HepG2 (cell line): ENCODE measurements around the gene QKI. TPM values are rescaled to one million over a fixed set of nuclear protein-coding genes. Genes with fewer than 3 reads are reported as not detected.

Experiments used
- ATAC-seq: fragments of 200-7000 bp; cut with Tn5 transposase; 3 replicates; pipeline ENCODE4 v1.9.1; 2020; ENCODE audit warnings: mild to moderate bottlenecking, moderate library complexity
- BruUV-seq: library from RNA; stranded (reverse); fragments of 400-500 nt; replicated peaks from 2 replicates; lab custom pipeline; 2021; lab: Mats Ljungman, UMichigan
- CTCF ChIA-PET: fragments of 300-600 bp; formaldehyde crosslinking; extraction: SDS; loops from one replicate; lab custom pipeline; 2021; ENCODE audit warnings: low total read pairs, inconsistent platforms, low intra/inter-chr PET ratio; lab: Yijun Ruan, JAX
- POLR2A ChIA-PET: fragments of 350-600 bp; sonication (Branson Sonifier 250); formaldehyde crosslinking; loops from one replicate; lab custom pipeline; 2020; ENCODE audit warnings: antibody characterized with exemption, inconsistent platforms; lab: Yijun Ruan, JAX
- DNase-seq: peaks from one replicate; pipeline ENCODE4 v3.0.0-alpha.2; 2015; ENCODE audit warnings: low spot score
- FAIRE-seq: peaks from 3 replicates; lab custom pipeline; 2011; peaks lifted over from hg19 to GRCh38; lab: Jason Lieb, UNC
- H2AFZ ChIP-seq: one replicate; pipeline ENCODE4 v1.6.1; 2011; ENCODE audit warnings: low read length, inconsistent platforms
- H3K27ac ChIP-seq: fragments of 300-600 bp; 3 replicates; pipeline ENCODE4 v1.8.0; 2011; ENCODE audit warnings: mixed run types, mild to moderate bottlenecking, mixed read lengths, low read length, inconsistent platforms; ENCODE audit not compliant: insufficient read depth; ENCODE audit errors: extremely low read length
- H3K27me3 ChIP-seq, 2 experiments: fragments of 200-600 bp in 1 of 2; 2 replicates in 1 of 2; 3 replicates in 1 of 2; pipeline versions ENCODE4 v1.6.0 to v1.8.0; 2011; ENCODE audit warnings: low read length in 2 of 2, mild to moderate bottlenecking in 2 of 2, moderate library complexity in 2 of 2, inconsistent platforms in 1 of 2; ENCODE audit not compliant: insufficient read depth in 2 of 2, control insufficient read depth in 1 of 2
- H3K36me3 ChIP-seq, 2 experiments: fragments of 200-600 bp in 1 of 2; replicated peaks in 1 of 2; 2 replicates in 1 of 2; 3 replicates in 1 of 2; pipeline versions ENCODE4 v1.5.1 to v1.8.0; 2011; ENCODE audit warnings: low read length in 2 of 2, inconsistent platforms in 1 of 2; ENCODE audit not compliant: insufficient read depth in 2 of 2, control insufficient read depth in 1 of 2
- H3K4me1 ChIP-seq: 2 replicates; pipeline ENCODE4 v1.5.1; 2012; ENCODE audit warnings: low read length, inconsistent platforms; ENCODE audit not compliant: insufficient read depth
- H3K4me2 ChIP-seq: 2 replicates; pipeline ENCODE4 v1.6.0; 2011; ENCODE audit warnings: low read depth, low read length, inconsistent platforms
- H3K4me3 ChIP-seq, 3 experiments: fragments of 200-600 bp in 1 of 3; sonication (generic), shearing (Covaris generic) in 1 of 3; replicated peaks in 1 of 3; 2 replicates each; pipeline ENCODE4 v1.5.1; 2011 to 2016; ENCODE audit warnings: low read length in 3 of 3, inconsistent platforms in 2 of 3, low read depth in 2 of 3, mild to moderate bottlenecking in 2 of 3, control low read depth in 1 of 3, mixed read lengths in 1 of 3; ENCODE audit not compliant: insufficient read depth in 1 of 3
- H3K79me2 ChIP-seq: one replicate; pipeline ENCODE4 v1.6.1; 2011; ENCODE audit warnings: low read length, inconsistent platforms; ENCODE audit not compliant: insufficient read depth
- H3K9ac ChIP-seq: 2 replicates; pipeline ENCODE4 v1.6.0; 2011; ENCODE audit warnings: mild to moderate bottlenecking, low read depth, low read length, inconsistent platforms; ENCODE audit not compliant: insufficient read depth
- H3K9me3 ChIP-seq: 2 replicates; pipeline ENCODE4 v1.5.1; 2012; ENCODE audit warnings: mild to moderate bottlenecking, low read length
- H4K20me1 ChIP-seq: 2 replicates; pipeline ENCODE4 v1.6.0; 2011; ENCODE audit warnings: inconsistent platforms, mild to moderate bottlenecking, low read length, moderate library complexity; ENCODE audit not compliant: insufficient read depth
- JDP2 ChIP-seq: sonication (generic); formaldehyde crosslinking; IDR thresholded peaks from 2 replicates; pipeline ENCODE4 v1.8.1; 2022; ENCODE audit warnings: missing genetic modification reagents, borderline replicate concordance
- MED8 ChIP-seq: sonication (generic); formaldehyde crosslinking; IDR thresholded peaks from 2 replicates; pipeline ENCODE4 v1.8.1; 2023; ENCODE audit warnings: mild to moderate bottlenecking, missing genetic modification reagents; ENCODE audit not compliant: insufficient replicate concordance
- NFE2L2 ChIP-seq: fragments of 150-350 bp; IDR thresholded peaks from 2 replicates; pipeline ENCODE4 v1.6.1; 2014; ENCODE audit warnings: low read length
- NRL ChIP-seq: sonication (generic); formaldehyde crosslinking; IDR thresholded peaks from 2 replicates; pipeline ENCODE4 v1.5.0; 2020; ENCODE audit warnings: missing genetic modification reagents, mild to moderate bottlenecking, moderate library complexity, borderline replicate concordance
- PTBP1 ChIP-seq: fragments of 200-400 bp; formaldehyde crosslinking; IDR thresholded peaks from 2 replicates; pipeline ENCODE4 v1.6.1; 2018; ENCODE audit warnings: low read length, low read depth; ENCODE audit not compliant: poor library complexity, severe bottlenecking
- ZNF564 ChIP-seq: sonication (generic); formaldehyde crosslinking; IDR thresholded peaks from 2 replicates; pipeline ENCODE4 v1.8.1; 2023; ENCODE audit warnings: mild to moderate bottlenecking, missing genetic modification reagents
- ZSCAN20 ChIP-seq: sonication (generic); formaldehyde crosslinking; IDR thresholded peaks from 2 replicates; pipeline ENCODE4 v1.4.0; 2020; ENCODE audit warnings: missing genetic modification reagents, mild to moderate bottlenecking, borderline replicate concordance
- WGBS: methylation state at CpG from one replicate; pipeline ENCODE4 v1.1.6; 2017; ENCODE audit warnings: low lambda C conversion rate; 5-methylcytosine and 5-hydroxymethylcytosine counted together
- in situ Hi-C: cut with HindIII; loops from 2 replicates; pipeline ENCODE4 v1.10.0; 2017; ENCODE audit warnings: low pct_unique_long_range_greater_than_20kb; ENCODE audit not compliant: extremely low pct_ligation_motif_present
- intact Hi-C: fragments of 100-400 bp; cut with micrococcal nuclease; formaldehyde crosslinking; loops from one replicate; pipeline ENCODE4 v1.10.0; 2022; ENCODE audit not compliant: unreplicated experiment
- polyA plus RNA-seq, 8 experiments: library from polyadenylated mRNA; depleted of rRNA in 3 of 8; stranded (reverse) in 7 of 8; unstranded in 1 of 8; fragments of >200 nt; fragmentation: Illumina TruSeq in 4 of 8; extraction: Trizol in 4 of 8; gene quantifications; 2 replicates each; pipeline versions ENCODE4 v1.2.1 to v1.2.3, GENCODE V29; 2011 to 2016; ENCODE audit warnings: low read depth in 4 of 8, missing spikeins in 1 of 8, mixed read lengths in 1 of 8; ENCODE audit not compliant: insufficient read depth in 1 of 8
- total RNA-seq, 5 experiments: library from RNA; depleted of rRNA; stranded (reverse); fragments of >200 nt; fragmentation: Illumina TruSeq; extraction: Trizol; gene quantifications; 2 replicates each; pipeline ENCODE4 v1.2.3, GENCODE V29; 2016; ENCODE audit warnings: low read depth in 1 of 5
- TF ChIP-seq, protein P1 (sequence below): sonication (generic); formaldehyde crosslinking; conservative IDR thresholded peaks from 2 replicates; pipeline ENCODE4 v1.8.0; 2022; ENCODE audit warnings: missing genetic modification reagents
- TF ChIP-seq, protein P2 (sequence below): IDR thresholded peaks from 2 replicates; pipeline ENCODE4 v1.6.1; 2012; ENCODE audit warnings: low read depth, low read length, improper control_type of control experiment
- TF ChIP-seq, protein P3 (sequence below): sonication (generic); formaldehyde crosslinking; IDR thresholded peaks from 2 replicates; pipeline ENCODE4 v1.4.0; 2020; ENCODE audit warnings: missing genetic modification reagents

The QKI gene
- total and polyA plus RNA-seq, 2 of the 13 experiments (the other 11 are each of a cell fraction or from before 2014, with no cell fraction given): 136 to 137 TPM

DNA sequence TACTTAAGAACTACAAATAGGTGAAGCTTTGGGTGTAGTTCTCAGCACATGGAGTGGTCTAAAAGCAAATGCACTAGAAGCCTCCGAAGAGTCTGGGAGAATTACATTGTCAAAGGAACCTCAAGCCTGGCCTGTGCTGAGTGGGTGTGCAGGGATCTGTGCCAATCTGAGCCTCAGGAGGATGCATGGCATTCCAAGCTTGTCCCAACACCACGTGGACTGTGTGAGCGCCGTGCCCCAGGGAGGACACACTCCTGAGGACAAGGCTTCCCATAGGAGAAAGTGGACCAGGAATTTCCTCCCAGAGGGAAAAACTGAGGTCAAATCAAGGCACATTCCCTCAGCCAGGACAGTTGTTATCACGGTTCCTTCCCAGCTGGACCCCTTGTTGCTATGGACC, 185.8 kb downstream of the QKI start (continued):
- TF ChIP-seq, protein P1, sequence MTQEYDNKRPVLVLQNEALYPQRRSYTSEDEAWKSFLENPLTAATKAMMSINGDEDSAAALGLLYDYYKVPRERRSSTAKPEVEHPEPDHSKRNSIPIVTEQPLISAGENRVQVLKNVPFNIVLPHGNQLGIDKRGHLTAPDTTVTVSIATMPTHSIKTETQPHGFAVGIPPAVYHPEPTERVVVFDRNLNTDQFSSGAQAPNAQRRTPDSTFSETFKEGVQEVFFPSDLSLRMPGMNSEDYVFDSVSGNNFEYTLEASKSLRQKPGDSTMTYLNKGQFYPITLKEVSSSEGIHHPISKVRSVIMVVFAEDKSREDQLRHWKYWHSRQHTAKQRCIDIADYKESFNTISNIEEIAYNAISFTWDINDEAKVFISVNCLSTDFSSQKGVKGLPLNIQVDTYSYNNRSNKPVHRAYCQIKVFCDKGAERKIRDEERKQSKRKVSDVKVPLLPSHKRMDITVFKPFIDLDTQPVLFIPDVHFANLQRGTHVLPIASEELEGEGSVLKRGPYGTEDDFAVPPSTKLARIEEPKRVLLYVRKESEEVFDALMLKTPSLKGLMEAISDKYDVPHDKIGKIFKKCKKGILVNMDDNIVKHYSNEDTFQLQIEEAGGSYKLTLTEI (CRISPR knock-in tag): no peak

DNA sequence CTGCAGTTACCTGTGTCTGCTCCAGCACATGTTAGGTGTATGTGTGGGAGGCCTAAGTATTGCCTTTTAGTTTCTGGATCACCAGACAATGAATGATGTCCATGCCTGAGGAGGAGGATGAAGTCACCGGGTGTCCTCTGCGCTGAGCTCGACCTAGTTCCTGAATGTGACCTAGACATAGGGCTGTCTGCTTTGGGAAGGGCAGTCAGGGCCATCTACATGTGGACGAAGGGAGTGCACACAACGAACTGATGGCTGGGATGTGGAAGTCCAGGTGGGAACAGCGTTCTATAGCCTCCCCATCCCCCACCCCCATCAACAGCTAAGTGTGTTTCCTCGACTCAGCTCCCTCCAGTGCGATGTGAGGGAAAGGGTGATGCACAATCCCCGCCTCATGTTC, 186.3 kb downstream of the QKI start:
- Histone ChIP-seq H3K27me3 (0 out of 5 replicates have a peak, but pooled peaks cover 0 to 4% of the 10 kb centered on the region in 2 experiments), H3K4me1 (peaks cover 7% of the 10 kb centered on the region), H3K27ac (no peak overlapping the region), H3K4me3 (no peak overlapping the region), H4K20me1 (no peaks in the 10 kb centered on the region), H3K4me2 (no peak overlapping the region), H2AFZ (no peak overlapping the region), H3K9me3 (no peaks in the 10 kb centered on the region), H3K9ac (no peak overlapping the region), H3K36me3 (no peaks in the 10 kb centered on the region), H3K79me2 (no peaks in the 10 kb centered on the region)
- 52% methylated on average over 9 of the region's 9 CpGs for WGBS
- in situ Hi-C loops (no loop called here), intact Hi-C loops (loop anchor here (1.0 kb wide), 1 partner anchor 28 kb away; no protein-coding TSS in a partner anchor)
- peak; percentile 67 for ATAC-seq
- ChIA-PET POLR2A (no interaction called here), CTCF (no interaction called here)
- BruUV-seq: no TSS peak
- FAIRE-seq: no peak
- no peak for DNase-seq
- TF ChIP-seq, protein P2, sequence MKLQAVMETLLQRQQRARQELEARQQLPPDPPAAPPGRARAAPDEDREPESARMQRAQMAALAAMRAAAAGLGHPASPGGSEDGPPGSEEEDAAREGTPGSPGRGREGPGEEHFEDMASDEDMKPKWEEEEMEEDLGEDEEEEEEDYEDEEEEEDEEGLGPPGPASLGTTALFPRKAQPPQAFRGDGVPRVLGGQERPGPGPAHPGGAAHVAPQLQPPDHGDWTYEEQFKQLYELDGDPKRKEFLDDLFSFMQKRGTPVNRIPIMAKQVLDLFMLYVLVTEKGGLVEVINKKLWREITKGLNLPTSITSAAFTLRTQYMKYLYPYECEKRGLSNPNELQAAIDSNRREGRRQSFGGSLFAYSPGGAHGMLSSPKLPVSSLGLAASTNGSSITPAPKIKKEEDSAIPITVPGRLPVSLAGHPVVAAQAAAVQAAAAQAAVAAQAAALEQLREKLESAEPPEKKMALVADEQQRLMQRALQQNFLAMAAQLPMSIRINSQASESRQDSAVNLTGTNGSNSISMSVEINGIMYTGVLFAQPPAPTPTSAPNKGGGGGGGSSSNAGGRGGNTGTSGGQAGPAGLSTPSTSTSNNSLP: no peak
- no peak for TF ChIP-seq ZNF564 (CRISPR knock-in tag)
- TF ChIP-seq NFE2L2: no peak
- TF ChIP-seq, protein P1 (CRISPR knock-in tag): no peak
- TF ChIP-seq NRL (CRISPR knock-in tag): no peak
- TF ChIP-seq MED8: no peak
- TF ChIP-seq JDP2 (CRISPR knock-in tag): no peak
- no peak for TF ChIP-seq PTBP1
- TF ChIP-seq ZSCAN20 (CRISPR knock-in tag): no peak
- TF ChIP-seq, protein P3, sequence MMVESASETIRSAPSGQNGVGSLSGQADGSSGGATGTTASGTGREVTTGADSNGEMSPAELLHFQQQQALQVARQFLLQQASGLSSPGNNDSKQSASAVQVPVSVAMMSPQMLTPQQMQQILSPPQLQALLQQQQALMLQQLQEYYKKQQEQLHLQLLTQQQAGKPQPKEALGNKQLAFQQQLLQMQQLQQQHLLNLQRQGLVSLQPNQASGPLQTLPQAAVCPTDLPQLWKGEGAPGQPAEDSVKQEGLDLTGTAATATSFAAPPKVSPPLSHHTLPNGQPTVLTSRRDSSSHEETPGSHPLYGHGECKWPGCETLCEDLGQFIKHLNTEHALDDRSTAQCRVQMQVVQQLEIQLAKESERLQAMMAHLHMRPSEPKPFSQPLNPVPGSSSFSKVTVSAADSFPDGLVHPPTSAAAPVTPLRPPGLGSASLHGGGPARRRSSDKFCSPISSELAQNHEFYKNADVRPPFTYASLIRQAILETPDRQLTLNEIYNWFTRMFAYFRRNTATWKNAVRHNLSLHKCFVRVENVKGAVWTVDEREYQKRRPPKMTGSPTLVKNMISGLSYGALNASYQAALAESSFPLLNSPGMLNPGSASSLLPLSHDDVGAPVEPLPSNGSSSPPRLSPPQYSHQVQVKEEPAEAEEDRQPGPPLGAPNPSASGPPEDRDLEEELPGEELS (CRISPR knock-in tag): no peak
